Fibroblast of skin of back (primary cell): Measurements from ENCODE around the gene SEC16A.
"Not testable (repeated sequence)": the region's sequence is repeated elsewhere in the genome, so short reads cannot be mapped to it uniquely, and the experiment has no call there.

Experiments
- DNase-seq: peaks from one replicate; pipeline ENCODE4 v3.0.0-alpha.2; 2013

Gene SEC16A

DNA sequence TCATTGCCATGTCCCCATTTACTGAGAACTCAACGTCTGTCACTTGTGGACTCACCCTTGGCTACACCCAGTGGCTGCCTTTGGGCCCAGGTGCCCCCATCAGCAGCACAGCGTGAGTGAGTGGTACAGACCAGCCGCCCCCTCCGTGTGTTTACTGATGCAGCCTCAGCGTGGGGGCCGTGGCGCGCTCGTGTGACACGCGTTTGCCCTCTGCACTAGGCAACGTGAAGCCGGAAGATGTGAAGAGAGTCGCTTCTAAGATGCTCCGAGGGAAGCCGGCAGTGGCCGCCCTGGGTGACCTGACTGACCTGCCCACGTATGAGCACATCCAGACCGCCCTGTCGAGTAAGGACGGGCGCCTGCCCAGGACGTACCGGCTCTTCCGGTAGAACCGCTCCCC, 60.0 kb downstream of the SEC16A start:
- DNase-seq, result no peak

- DNase-seq, result no peak
Measured at GRCh38 chr9:136421791-136422190, 61.0 kb downstream of the SEC16A start.

DNA sequence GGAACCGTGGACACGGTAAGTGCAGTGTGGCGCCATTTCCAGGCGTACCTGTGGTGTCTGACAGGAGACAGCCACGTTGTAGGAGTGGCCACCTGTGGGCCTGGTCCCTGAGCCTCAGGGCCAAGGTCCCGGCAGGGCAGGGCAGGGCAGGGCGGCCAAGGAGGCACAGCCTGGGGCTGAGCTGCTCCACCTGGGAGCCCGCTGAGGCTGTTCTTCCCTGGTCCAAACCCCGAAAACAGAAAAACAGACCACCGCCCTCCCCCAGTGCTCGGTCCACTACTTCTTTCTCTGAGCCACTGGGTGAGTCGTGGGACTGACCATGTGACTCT, 63.8 kb downstream of the SEC16A start:
- no peak for DNase-seq

DNA sequence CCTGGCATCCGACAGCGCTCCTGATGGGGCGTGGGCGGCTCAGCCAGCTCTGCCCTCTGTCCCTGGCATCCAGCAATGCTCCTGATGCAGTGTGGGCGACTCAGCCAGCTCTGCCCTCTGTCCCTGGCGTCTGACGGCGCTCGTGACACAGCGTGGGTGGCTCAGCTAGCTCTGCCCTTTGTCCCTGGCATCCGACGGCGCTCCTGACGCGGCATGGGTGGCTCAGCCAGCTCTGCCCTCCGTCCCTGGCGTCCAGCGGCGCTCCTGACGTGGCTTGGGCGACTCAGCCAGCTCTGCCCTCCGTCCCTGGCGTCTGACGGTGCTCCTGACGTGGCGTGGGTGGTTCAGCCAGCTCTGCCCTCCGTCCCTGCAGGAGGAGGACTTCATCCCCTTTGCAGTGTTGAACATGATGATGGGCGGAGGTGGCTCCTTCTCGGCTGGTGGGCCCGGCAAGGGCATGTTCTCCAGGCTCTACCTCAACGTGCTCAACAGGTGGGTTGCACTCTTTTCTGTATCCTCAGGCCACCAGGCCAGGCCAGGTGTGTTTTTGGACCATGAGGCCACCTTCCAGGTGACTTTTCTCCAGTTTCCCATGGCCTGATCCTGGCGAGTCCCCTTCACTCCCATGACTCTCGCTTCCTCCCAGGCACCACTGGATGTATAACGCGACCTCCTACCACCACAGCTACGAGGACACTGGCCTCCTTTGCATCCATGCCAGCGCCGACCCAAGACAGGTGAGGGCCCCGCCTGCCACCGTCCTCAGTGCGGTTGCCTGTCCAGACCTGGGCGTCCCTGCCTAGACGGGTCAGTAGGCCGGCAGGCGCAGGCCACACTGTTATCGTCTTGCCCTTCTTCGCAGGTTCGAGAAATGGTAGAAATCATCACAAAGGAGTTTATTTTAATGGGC, 64.4 kb downstream of the SEC16A start:
- no peak for DNase-seq

- no peak for DNase-seq
Measured at GRCh38 chr9:136416914-136417313, 65.9 kb downstream of the SEC16A start.

GRCh38 chr9:136416427-136416826, 66.4 kb downstream of the SEC16A start:
- no peak for DNase-seq

DNA sequence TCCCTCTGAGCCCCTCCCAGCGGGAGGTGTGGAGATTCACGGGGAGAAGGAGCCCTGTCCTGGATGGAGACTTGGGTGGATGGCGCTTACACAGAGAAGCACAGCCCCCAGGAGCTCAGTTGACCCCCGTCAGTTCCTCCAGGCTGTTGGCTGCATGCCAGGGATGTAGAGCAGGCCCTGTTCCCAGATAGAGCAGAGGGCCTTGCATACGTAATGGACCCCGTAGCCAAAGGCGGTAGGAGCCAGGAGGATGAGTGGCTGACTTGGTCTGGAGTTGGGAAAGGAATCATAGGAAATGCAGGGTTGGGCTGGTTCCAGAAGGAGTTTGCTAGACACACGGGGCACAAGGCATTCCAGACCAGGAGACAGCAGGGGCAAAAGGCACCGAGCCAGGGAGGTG, 69.9 kb downstream of the SEC16A start:
- DNase-seq, result no peak

- no peak for DNase-seq
Measured at GRCh38 chr9:136411378-136411777, 71.5 kb downstream of the SEC16A start.

- DNase-seq, result peak; percentile 88
Measured at GRCh38 chr9:136410500-136411287, 72.1 kb downstream of the SEC16A start, which contains the start of the genes ENTR1 and PMPCA. Gene ENTR1, minus strand, starts transcription at chr9:136410614. Its CDS starts 217 bp downstream, at chr9:136410397. Gene PMPCA, plus strand, starts transcription at chr9:136410658. Its CDS starts 11 bp downstream, at chr9:136410669.

- DNase-seq, result peak; percentile 44
Measured at GRCh38 chr9:136409557-136410455, 73.0 kb downstream of the SEC16A start.

- DNase-seq, result no peak
Measured at GRCh38 chr9:136407911-136408310, 74.9 kb downstream of the SEC16A start.

- DNase-seq, result not testable (repeated sequence)
Measured at GRCh38 chr9:136407061-136407460, 75.8 kb downstream of the SEC16A start.

GRCh38 chr9:136405904-136406303, 76.9 kb downstream of the SEC16A start:
- DNase-seq, result not testable (repeated sequence)

GRCh38 chr9:136405481-136405880, 77.4 kb downstream of the SEC16A start:
- DNase-seq, result no peak

GRCh38 chr9:136404801-136405136, 78.1 kb downstream of the SEC16A start:
- no peak for DNase-seq

GRCh38 chr9:136403915-136404800, 78.7 kb downstream of the SEC16A start:
- DNase-seq, result no peak

GRCh38 chr9:136403538-136403914, 79.3 kb downstream of the SEC16A start:
- no peak for DNase-seq

- no peak for DNase-seq
Measured at GRCh38 chr9:136402067-136402466, 80.8 kb downstream of the SEC16A start.

- DNase-seq, result no peak
Measured at GRCh38 chr9:136401173-136401922, 81.5 kb downstream of the SEC16A start.

DNA sequence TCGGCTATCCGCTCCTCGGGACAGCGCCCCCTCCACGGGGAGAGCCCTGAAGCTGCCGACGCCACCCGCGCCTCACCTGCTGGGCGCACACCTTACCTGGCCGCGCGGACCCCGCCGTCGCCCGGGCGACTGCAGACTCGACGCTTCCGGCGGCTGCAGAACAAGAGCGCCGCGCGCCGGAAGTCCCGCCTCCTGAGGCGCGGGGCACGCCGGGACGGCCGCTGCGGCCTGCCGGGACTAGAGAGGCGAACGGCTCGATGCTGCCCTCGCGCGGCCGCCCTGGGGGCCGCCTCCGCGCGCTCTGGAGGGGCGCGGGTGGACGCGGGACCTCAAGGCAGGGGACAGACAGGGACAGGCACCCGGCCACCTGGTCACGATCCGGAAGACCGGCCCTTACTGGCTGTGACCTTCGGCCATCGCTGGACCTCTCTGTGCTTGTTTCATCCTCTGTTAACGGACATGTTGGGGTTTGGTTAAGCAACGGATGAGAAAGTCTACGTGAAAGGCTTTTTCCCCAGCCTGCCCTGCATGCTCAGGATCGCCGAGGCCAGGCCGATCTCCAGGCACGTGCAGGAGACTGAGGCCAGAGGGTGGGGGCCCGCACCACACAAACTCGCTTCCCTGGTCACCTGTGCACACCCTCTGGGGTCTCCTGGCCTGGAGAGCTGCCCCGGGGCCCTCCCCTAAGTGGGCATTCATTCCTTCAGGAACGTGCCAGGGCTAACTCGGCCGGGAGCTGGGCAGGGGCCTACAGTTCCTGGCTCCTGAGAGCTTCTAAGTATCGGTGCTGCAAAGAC, 82.6 kb downstream of the SEC16A start, which contains the start of gene SNAPC4:
SNAPC4 (minus strand) TSS at position 133 of the 797 bp plus-strand sequence. CDS start 1,742 bp downstream, outside the sequence.
- peak; percentile 84 for DNase-seq
